Liver (tissue), 3 donors: ENCODE data around the gene PIK3R3.

Experiments
- CTCF ChIP-seq: fragments of 150-350 bp; IDR thresholded peaks from 2 replicates; pipeline ENCODE4 v1.5.1; 2017; ENCODE audit warnings: improper control_type of control experiment, low read depth, low read length; ENCODE audit not compliant: missing input control
- SP1 ChIP-seq: IDR thresholded peaks from 2 replicates; pipeline ENCODE4 v1.6.1; 2018; ENCODE audit warnings: antibody characterized with exemption, mild to moderate bottlenecking
- donor health status: healthy.
- donor health status: healthy.

GRCh38 chr1:46017876-46018503 is 114.4 kb downstream of the PIK3R3 start:
- TF ChIP-seq CTCF (no peak), SP1 (no peak)
